Measurements from ENCODE around the gene RNASE8.
"Not testable (repeated sequence)": the region's sequence is repeated elsewhere in the genome, so short reads cannot be mapped to it uniquely, and the experiment has no call there.

The RNASE8 gene, protein sequence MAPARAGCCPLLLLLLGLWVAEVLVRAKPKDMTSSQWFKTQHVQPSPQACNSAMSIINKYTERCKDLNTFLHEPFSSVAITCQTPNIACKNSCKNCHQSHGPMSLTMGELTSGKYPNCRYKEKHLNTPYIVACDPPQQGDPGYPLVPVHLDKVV

DNA sequence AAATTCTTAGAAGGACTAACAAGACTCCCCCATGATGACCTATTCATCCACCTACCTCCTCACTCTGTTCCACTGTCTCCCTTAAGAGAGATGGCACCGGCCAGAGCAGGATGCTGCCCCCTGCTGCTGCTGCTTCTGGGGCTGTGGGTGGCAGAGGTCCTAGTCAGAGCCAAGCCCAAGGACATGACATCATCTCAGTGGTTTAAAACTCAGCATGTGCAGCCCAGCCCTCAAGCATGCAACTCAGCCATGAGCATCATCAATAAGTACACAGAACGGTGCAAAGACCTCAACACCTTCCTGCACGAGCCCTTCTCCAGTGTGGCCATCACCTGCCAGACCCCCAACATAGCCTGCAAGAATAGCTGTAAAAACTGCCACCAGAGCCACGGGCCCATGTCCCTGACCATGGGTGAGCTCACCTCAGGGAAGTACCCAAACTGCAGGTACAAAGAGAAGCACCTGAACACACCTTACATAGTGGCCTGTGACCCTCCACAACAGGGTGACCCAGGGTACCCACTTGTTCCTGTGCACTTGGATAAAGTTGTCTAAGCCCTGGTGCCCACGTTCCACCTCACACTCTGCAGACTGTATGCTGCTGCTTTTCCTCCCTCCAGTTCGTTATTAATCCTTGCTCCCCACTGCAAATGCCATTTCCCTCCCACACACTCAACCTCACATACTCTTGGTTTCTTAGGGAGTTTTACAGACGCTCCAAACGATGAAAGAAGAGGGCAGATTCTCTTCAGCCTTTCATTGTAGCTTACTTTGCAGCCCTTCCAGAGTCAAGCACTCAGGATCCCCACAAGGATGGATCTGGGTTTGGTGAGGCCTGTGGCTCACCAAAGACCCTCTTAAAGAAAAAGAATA, at the start of gene RNASE8:
RNASE8 (plus strand) TSS at position 20 of the 873 bp plus-strand sequence; CDS start at position 91, 71 bp downstream.
- no peak within 1 kb of the TSS for H3K4me2 ChIP-seq
- H4K20me1 ChIP-seq (ENCODE audit: insufficient read depth), result no peaks in the 10 kb centered on the region
- H2AFZ ChIP-seq (ENCODE audit: low read depth), result no peak within 1 kb of the TSS
- TF ChIP-seq, protein P1, sequence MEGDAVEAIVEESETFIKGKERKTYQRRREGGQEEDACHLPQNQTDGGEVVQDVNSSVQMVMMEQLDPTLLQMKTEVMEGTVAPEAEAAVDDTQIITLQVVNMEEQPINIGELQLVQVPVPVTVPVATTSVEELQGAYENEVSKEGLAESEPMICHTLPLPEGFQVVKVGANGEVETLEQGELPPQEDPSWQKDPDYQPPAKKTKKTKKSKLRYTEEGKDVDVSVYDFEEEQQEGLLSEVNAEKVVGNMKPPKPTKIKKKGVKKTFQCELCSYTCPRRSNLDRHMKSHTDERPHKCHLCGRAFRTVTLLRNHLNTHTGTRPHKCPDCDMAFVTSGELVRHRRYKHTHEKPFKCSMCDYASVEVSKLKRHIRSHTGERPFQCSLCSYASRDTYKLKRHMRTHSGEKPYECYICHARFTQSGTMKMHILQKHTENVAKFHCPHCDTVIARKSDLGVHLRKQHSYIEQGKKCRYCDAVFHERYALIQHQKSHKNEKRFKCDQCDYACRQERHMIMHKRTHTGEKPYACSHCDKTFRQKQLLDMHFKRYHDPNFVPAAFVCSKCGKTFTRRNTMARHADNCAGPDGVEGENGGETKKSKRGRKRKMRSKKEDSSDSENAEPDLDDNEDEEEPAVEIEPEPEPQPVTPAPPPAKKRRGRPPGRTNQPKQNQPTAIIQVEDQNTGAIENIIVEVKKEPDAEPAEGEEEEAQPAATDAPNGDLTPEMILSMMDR (conservative IDR thresholded peaks at IDR 0.05; ENCODE audit: low read depth, low read length), result no peak
- H3K9ac ChIP-seq, result no peak within 1 kb of the TSS
- no peaks in the 10 kb centered on the region for H3K79me2 ChIP-seq (ENCODE audit: insufficient read depth, low read depth)
- H3K36me3 ChIP-seq (ENCODE audit: insufficient read depth), result no peaks in the 10 kb centered on the region
- H3K4me3 ChIP-seq (IDR thresholded peaks at IDR 0.05; ENCODE audit: insufficient read depth, low read depth, low read length), result no peak within 1 kb of the TSS
- no peak within 1 kb of the TSS for H3K27ac ChIP-seq
- H3K27me3 ChIP-seq (ENCODE audit: insufficient read depth, low read depth), result no peaks in the 10 kb centered on the region
- H3K4me1 ChIP-seq (ENCODE audit: low read depth, poor library complexity, severe bottlenecking), result no peaks in the 10 kb centered on the region

DNA sequence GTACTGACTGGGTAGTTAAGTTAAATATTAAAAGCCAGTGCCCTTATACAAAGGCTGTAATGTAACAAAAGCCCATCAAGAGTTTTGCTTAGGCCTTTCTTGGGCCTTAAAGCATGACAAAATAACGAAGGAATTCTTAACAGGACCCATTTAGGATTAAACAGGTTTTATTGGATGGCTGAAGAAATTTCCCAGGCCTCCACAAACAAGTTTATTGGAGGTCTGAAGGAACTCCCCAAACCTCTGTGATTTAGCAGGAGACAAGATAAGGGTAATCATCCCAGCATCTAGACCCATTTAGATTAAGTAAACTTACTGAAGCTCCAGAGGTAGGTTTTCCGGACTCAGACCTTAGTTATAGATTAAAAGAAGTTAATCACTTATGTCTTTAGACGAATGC, 47.9 kb upstream of the RNASE8 start:
- not testable (repeated sequence) for H4K20me1 ChIP-seq (ENCODE audit: insufficient read depth); H3K9ac ChIP-seq; H3K36me3 ChIP-seq (ENCODE audit: insufficient read depth); H3K4me3 ChIP-seq (IDR thresholded peaks at IDR 0.05; ENCODE audit: insufficient read depth, low read depth, low read length); H3K27ac ChIP-seq; H2AFZ ChIP-seq (ENCODE audit: low read depth); H3K4me1 ChIP-seq (ENCODE audit: low read depth, poor library complexity, severe bottlenecking); H3K4me2 ChIP-seq; H3K79me2 ChIP-seq (ENCODE audit: insufficient read depth, low read depth); H3K27me3 ChIP-seq (ENCODE audit: insufficient read depth, low read depth)

DNA sequence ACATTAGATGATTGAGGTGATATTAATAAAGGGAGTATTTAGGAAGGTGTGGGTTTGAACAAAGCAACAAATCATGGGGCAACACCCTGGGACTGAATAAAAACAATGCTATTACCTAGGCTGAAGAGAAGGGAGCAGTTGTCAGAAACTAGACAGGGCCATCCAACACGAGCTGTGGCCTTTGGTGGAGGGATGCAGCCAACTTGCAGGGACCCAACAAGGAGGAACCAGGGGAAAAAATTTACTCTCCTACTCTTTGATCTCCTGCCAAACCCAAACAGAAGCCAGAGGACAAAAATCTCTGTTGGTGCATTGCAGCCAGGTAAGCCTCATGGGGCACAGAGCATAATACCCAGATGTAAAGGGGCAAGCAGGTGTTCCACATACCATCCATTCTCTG, 46.5 kb upstream of the RNASE8 start:
- Histone ChIP-seq H3K27ac (no peak overlapping the region), H3K4me1 (ENCODE audit: low read depth, poor library complexity, severe bottlenecking) (no peaks in the 10 kb centered on the region), H2AFZ (ENCODE audit: low read depth) (no peak overlapping the region), H3K36me3 (ENCODE audit: insufficient read depth) (no peaks in the 10 kb centered on the region), H3K79me2 (ENCODE audit: insufficient read depth, low read depth) (no peaks in the 10 kb centered on the region), H3K27me3 (ENCODE audit: insufficient read depth, low read depth) (no peaks in the 10 kb centered on the region), H4K20me1 (ENCODE audit: insufficient read depth) (no peaks in the 10 kb centered on the region), H3K4me3 (IDR thresholded peaks at IDR 0.05; ENCODE audit: insufficient read depth, low read depth, low read length) (no peak overlapping the region), H3K9ac (no peak overlapping the region), H3K4me2 (no peak overlapping the region)
- TF ChIP-seq, protein P1 (conservative IDR thresholded peaks at IDR 0.05; ENCODE audit: low read depth, low read length), result no peak

DNA sequence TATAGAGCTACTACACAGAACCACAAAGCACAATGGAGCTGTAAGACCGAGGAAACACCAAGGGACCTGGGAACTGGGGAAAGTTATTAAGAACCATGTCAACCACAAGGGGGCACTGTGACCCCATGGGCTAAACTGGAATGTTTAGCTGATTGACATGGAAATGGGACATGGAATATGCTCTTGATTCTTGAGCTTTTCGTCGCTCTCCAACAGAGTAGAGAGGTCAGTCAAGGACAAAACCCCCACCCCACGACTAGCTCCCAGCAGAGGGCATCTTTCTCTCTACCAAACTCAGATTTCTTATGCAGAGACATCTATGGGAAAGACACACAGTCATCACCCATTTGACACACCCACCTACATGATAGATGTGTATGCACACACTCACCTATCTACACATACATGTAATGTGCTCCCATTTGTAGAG, 42.8 kb upstream of the RNASE8 start:
- no peak overlapping the region for H2AFZ ChIP-seq (ENCODE audit: low read depth)

More for the DNA sequence above, 42.8 kb upstream of the RNASE8 start:
- Histone ChIP-seq H3K4me1 (ENCODE audit: low read depth, poor library complexity, severe bottlenecking) (no peaks in the 10 kb centered on the region), H4K20me1 (ENCODE audit: insufficient read depth) (no peaks in the 10 kb centered on the region), H3K36me3 (ENCODE audit: insufficient read depth) (no peaks in the 10 kb centered on the region), H3K79me2 (ENCODE audit: insufficient read depth, low read depth) (no peaks in the 10 kb centered on the region), H3K27me3 (ENCODE audit: insufficient read depth, low read depth) (no peaks in the 10 kb centered on the region), H3K4me2 (no peak overlapping the region), H3K9ac (no peak overlapping the region), H3K4me3 (IDR thresholded peaks at IDR 0.05; ENCODE audit: insufficient read depth, low read depth, low read length) (no peak overlapping the region), H3K27ac (no peak overlapping the region)
- TF ChIP-seq, protein P1 (conservative IDR thresholded peaks at IDR 0.05; ENCODE audit: low read depth, low read length), result peak; percentile 93
